K562 (cell line): ENCODE measurements around the gene TFF1. TPM values are rescaled to one million over a fixed set of nuclear protein-coding genes. Genes with fewer than 3 reads are reported as not detected.

Source experiments
- ASH1L ChIP-seq: fragments of 450-650 bp; IDR thresholded peaks from 2 replicates; pipeline ENCODE4 v1.6.1; 2018; ENCODE audit warnings: borderline replicate concordance, mild to moderate bottlenecking, low read depth; ENCODE audit not compliant: partially characterized antibody
- CTBP1 ChIP-seq: fragments of 450-650 bp; IDR thresholded peaks from 2 replicates; pipeline ENCODE4 v1.6.1; 2016; ENCODE audit warnings: borderline replicate concordance
- CXXC5 ChIP-seq: fragments of 250-450 bp; sonication (Bioruptor Pico); IDR thresholded peaks from 2 replicates; pipeline ENCODE4 v1.8.0; 2022; ENCODE audit warnings: inconsistent platforms, mild to moderate bottlenecking, moderate library complexity
- ERF ChIP-seq: fragments of 450-650 bp; formaldehyde crosslinking; IDR thresholded peaks from 2 replicates; pipeline ENCODE4 v1.4.0; 2020; ENCODE audit warnings: mild to moderate bottlenecking, mixed read lengths
- ETS1 ChIP-seq: conservative IDR thresholded peaks from 2 replicates; pipeline ENCODE4 v1.6.1; 2011; ENCODE audit warnings: low read depth, mild to moderate bottlenecking, low read length; ENCODE audit not compliant: control insufficient read depth
- HNRNPLL ChIP-seq: fragments of 200-400 bp; formaldehyde crosslinking; IDR thresholded peaks from 2 replicates; pipeline ENCODE4 v1.6.1; 2017; ENCODE audit warnings: low read length, low read depth, mild to moderate bottlenecking; ENCODE audit not compliant: poor library complexity, severe bottlenecking
- MAZ ChIP-seq, 2 experiments: fragments of 450-650 bp in 1 of 2; sonication (generic) in 1 of 2; formaldehyde crosslinking; IDR thresholded peaks in 1 of 2; conservative IDR thresholded peaks in 1 of 2; 2 replicates each; pipeline versions ENCODE4 v1.4.0 to v1.5.0; 2020; ENCODE audit warnings: mild to moderate bottlenecking in 1 of 2, missing genetic modification reagents in 1 of 2
- MECOM ChIP-seq: fragments of 250-450 bp; sonication (Bioruptor Pico); IDR thresholded peaks from 2 replicates; pipeline ENCODE4 v1.8.0; 2022; ENCODE audit warnings: inconsistent platforms
- MTA2 ChIP-seq: fragments of 450-650 bp; IDR thresholded peaks from 2 replicates; pipeline ENCODE4 v1.6.1; 2016; ENCODE audit warnings: low read depth
- MYNN ChIP-seq, 2 experiments: sonication (generic); formaldehyde crosslinking in 1 of 2; IDR thresholded peaks; 2 replicates each; pipeline versions ENCODE4 v1.5.0 to v1.6.1; 2016 to 2020; ENCODE audit warnings: antibody characterized with exemption in 1 of 2, missing genetic modification reagents in 1 of 2
- NFYB ChIP-seq: IDR thresholded peaks from 2 replicates; pipeline ENCODE4 v1.6.1; 2011; ENCODE audit warnings: mild to moderate bottlenecking, moderate library complexity; ENCODE audit not compliant: insufficient read length; ENCODE audit errors: extremely low read depth
- RNF2 ChIP-seq: sonication (generic); IDR thresholded peaks from 2 replicates; pipeline ENCODE4 v1.6.1; 2016
- SMAD4 ChIP-seq: fragments of 250-450 bp; sonication (Bioruptor Pico); conservative IDR thresholded peaks from 2 replicates; pipeline ENCODE4 v1.8.0; 2021; ENCODE audit warnings: inconsistent platforms, mild to moderate bottlenecking, moderate library complexity
- SMARCE1 ChIP-seq: fragments of 450-650 bp; IDR thresholded peaks from 2 replicates; pipeline ENCODE4 v1.7.1; 2016; ENCODE audit warnings: mild to moderate bottlenecking
- SOX6 ChIP-seq: fragments of 450-650 bp; IDR thresholded peaks from 2 replicates; pipeline ENCODE4 v1.6.1; 2014; ENCODE audit warnings: mild to moderate bottlenecking
- TCF3 ChIP-seq: sonication (generic); formaldehyde crosslinking; IDR thresholded peaks from 2 replicates; pipeline ENCODE4 v1.4.0; 2020; ENCODE audit warnings: mild to moderate bottlenecking, missing genetic modification reagents
- TSC22D4 ChIP-seq: fragments of 450-650 bp; IDR thresholded peaks from 2 replicates; pipeline ENCODE4 v1.6.1; 2016; ENCODE audit warnings: missing genetic modification characterization, missing biosample characterization, control low read depth
- ZNF584 ChIP-seq: fragments of 200-800 bp; sonication (Bioruptor generic); IDR thresholded peaks from 2 replicates; pipeline ENCODE4 v1.6.1; 2016; ENCODE audit warnings: low read depth, mild to moderate bottlenecking, missing genetic modification characterization, missing compliant biosample characterization
- ZNF668 ChIP-seq: fragments of 250-450 bp; sonication (Bioruptor Pico); IDR thresholded peaks from 2 replicates; pipeline ENCODE4 v1.8.0; 2022; ENCODE audit warnings: mild to moderate bottlenecking, inconsistent platforms
- polyA plus RNA-seq, 8 experiments: library from polyadenylated mRNA; depleted of rRNA in 4 of 8; stranded (reverse) in 5 of 8; unstranded in 3 of 8; fragments of >200 nt; fragmentation: Nextera tagmentation in 2 of 8; fragmentation: Illumina TruSeq in 1 of 8; extraction: Ambion mirVana in 2 of 8; extraction: Trizol in 1 of 8; gene quantifications; 2 replicates each; pipeline versions ENCODE4 v1.2.1 to v1.2.3, GENCODE V29; 2011 to 2014; ENCODE audit warnings: inconsistent platforms in 1 of 8, missing spikeins in 1 of 8
- total RNA-seq, 7 experiments: library from RNA; depleted of rRNA in 6 of 7; stranded (reverse); fragments of >200 nt in 6 of 7; fragmentation: Illumina TruSeq in 2 of 7; extraction: Trizol in 2 of 7; gene quantifications; 2 replicates each; pipeline versions ENCODE4 v1.2.1 to v1.2.3, GENCODE V29; 2011 to 2021; ENCODE audit warnings: low replicate concordance in 1 of 7
- TF ChIP-seq, protein P1 (sequence below), 2 experiments: fragments of 200-800 bp in 1 of 2; sonication (Bioruptor generic) in 1 of 2; sonication (generic) in 1 of 2; formaldehyde crosslinking in 1 of 2; IDR thresholded peaks in 1 of 2; conservative IDR thresholded peaks in 1 of 2; 2 replicates each; pipeline versions ENCODE4 v1.5.0 to v1.6.1; 2016 to 2020; ENCODE audit warnings: missing compliant biosample characterization in 1 of 2, missing genetic modification characterization in 1 of 2, missing genetic modification reagents in 1 of 2
- TF ChIP-seq, protein P2 (sequence below): fragments of 200-800 bp; sonication (Bioruptor generic); IDR thresholded peaks from 2 replicates; pipeline ENCODE4 v1.6.1; 2017; ENCODE audit warnings: missing genetic modification characterization, missing compliant biosample characterization
- TF ChIP-seq, protein P3 (sequence below): fragments of 450-650 bp; IDR thresholded peaks from 2 replicates; pipeline ENCODE4 v1.6.1; 2016; ENCODE audit warnings: antibody characterized with exemption

TFF1 gene
- total and polyA plus RNA-seq, 9 of the 15 experiments (the other 6 are each of a cell fraction or from before 2014, with no cell fraction given): 0.31 TPM; not detected in 8

GRCh38 chr21:42403611-42404231 is 37.4 kb upstream of the TFF1 start, which contains the start of gene UBASH3A (continued):
- peak; percentile 71; the same call in 1 of the 2 replicates for TF ChIP-seq ETS1
- TF ChIP-seq SMARCE1: peak; percentile 90
- TF ChIP-seq CTBP1: peak; percentile 55
- peak; percentile 39 for TF ChIP-seq HNRNPLL
- peak; percentile 87 for TF ChIP-seq MTA2
- peak; percentile 72; the same call in 1 of the 2 replicates for TF ChIP-seq MYNN (IDR thresholded peaks at IDR 0.05)
- no peak for TF ChIP-seq MYNN (CRISPR knock-in tag; IDR thresholded peaks at IDR 0.05)
- peak; percentile 81 for TF ChIP-seq SOX6
- TF ChIP-seq MECOM: no peak
- TF ChIP-seq ERF (CRISPR knock-in tag): 0 out of 2 replicates have a peak, but pooled peaks have one; percentile 42
- TF ChIP-seq, protein P1, sequence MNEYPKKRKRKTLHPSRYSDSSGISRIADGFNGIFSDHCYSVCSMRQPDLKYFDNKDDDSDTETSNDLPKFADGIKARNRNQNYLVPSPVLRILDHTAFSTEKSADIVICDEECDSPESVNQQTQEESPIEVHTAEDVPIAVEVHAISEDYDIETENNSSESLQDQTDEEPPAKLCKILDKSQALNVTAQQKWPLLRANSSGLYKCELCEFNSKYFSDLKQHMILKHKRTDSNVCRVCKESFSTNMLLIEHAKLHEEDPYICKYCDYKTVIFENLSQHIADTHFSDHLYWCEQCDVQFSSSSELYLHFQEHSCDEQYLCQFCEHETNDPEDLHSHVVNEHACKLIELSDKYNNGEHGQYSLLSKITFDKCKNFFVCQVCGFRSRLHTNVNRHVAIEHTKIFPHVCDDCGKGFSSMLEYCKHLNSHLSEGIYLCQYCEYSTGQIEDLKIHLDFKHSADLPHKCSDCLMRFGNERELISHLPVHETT (CRISPR knock-in tag; conservative IDR thresholded peaks at IDR 0.05 in 1 of 2, IDR thresholded peaks at IDR 0.05 in 1 of 2): peak in 1 of 2 experiments; percentile 73; a peak in 2 of 4 replicates
- TF ChIP-seq SMAD4: peak; percentile 73
- TF ChIP-seq ZNF668: no peak
- TF ChIP-seq ZNF584 (CRISPR knock-in tag): peak; percentile 67
- no peak for TF ChIP-seq TSC22D4 (tag)
- TF ChIP-seq, protein P2, sequence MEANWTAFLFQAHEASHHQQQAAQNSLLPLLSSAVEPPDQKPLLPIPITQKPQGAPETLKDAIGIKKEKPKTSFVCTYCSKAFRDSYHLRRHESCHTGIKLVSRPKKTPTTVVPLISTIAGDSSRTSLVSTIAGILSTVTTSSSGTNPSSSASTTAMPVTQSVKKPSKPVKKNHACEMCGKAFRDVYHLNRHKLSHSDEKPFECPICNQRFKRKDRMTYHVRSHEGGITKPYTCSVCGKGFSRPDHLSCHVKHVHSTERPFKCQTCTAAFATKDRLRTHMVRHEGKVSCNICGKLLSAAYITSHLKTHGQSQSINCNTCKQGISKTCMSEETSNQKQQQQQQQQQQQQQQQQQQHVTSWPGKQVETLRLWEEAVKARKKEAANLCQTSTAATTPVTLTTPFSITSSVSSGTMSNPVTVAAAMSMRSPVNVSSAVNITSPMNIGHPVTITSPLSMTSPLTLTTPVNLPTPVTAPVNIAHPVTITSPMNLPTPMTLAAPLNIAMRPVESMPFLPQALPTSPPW (CRISPR knock-in tag): peak; percentile 75
- TF ChIP-seq NFYB: peak; percentile 18
- TF ChIP-seq, protein P3, sequence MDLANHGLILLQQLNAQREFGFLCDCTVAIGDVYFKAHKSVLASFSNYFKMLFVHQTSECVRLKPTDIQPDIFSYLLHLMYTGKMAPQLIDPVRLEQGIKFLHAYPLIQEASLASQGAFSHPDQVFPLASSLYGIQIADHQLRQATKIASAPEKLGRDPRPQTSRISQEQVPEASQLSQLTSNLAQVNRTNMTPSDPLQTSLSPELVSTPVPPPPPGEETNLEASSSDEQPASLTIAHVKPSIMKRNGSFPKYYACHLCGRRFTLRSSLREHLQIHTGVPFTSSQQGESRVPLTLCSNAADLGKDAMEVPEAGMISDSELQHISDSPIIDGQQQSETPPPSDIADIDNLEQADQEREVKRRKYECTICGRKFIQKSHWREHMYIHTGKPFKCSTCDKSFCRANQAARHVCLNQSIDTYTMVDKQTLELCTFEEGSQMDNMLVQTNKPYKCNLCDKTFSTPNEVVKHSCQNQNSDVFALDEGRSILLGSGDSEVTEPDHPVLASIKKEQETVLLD: peak; percentile 79; the same call in 1 of the 2 replicates
- 0 out of 2 replicates have a peak, but pooled peaks have one; percentile 11 for TF ChIP-seq CXXC5 (CRISPR knock-in tag)
- TF ChIP-seq ASH1L: no peak
- TF ChIP-seq MAZ (CRISPR knock-in tag; conservative IDR thresholded peaks at IDR 0.05 in 1 of 2, IDR thresholded peaks at IDR 0.05 in 1 of 2): peak in 1 of 2 experiments; percentile 62; a peak in 1 of 4 replicates
- peak; percentile 95 for TF ChIP-seq TCF3 (CRISPR knock-in tag)
- peak; percentile 89 for TF ChIP-seq RNF2
